GM04503 (cell line): Measurements from ENCODE around the gene BSDC1.

Experiments used
- DNase-seq: peaks from one replicate; pipeline ENCODE4 v3.0.0-alpha.2; 2012; ENCODE audit warnings: low read depth

The BSDC1 gene

DNA sequence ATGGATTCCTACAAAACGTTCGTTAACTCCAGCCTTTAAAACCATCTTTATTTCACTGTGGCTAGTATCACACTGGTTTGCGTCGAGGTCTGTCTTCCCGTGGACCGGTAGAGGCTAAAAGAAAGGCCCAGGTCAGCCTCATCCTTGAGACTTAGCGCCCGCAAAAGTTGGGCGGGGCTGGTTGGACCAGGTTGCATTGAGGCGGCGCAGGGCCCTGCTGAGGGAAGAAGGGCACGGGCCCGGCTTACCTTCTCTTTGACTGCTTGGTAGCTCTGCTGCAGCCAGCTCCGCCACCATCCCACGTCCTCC, 455 bp downstream of the BSDC1 start:
- no peak for DNase-seq

DNA sequence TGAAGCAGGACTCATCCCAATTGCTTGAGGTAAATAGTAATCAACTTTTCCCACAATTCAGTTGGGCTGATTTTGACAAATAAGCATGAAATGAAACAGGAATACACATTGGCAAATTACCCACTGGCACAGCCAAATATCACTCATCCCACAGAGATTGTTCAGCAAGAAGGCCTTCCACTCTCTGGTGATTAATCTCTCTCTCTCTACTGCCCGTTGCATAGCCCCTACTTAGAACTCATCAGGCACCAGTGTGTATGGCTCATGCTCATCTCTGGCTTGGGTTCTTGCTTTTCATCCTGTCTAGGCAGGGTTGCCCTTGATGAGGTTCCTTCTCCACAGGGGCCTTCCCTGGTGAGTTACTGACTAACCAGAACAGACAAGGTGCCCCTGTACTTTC, 1.1 kb downstream of the BSDC1 start:
- DNase-seq: no peak

DNA sequence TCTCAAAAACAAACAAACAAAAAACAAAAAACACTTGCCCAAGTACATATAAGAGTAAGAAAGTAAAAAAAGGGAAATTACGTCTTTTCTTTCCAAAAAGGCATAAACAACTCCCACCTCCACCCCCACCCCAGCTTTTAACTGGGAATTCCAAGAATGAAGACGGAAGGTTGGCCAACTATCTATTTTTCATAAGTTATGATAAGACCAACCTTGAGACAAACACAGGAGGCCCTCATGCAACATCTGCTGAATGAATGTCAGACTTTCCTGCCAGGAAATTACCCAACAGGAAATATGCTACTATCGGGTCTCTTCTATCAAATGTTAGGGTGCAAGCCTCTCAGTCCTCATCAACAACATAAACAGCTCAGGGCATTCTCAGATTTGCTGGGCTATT, 1.9 kb downstream of the BSDC1 start:
- no peak for DNase-seq

DNA sequence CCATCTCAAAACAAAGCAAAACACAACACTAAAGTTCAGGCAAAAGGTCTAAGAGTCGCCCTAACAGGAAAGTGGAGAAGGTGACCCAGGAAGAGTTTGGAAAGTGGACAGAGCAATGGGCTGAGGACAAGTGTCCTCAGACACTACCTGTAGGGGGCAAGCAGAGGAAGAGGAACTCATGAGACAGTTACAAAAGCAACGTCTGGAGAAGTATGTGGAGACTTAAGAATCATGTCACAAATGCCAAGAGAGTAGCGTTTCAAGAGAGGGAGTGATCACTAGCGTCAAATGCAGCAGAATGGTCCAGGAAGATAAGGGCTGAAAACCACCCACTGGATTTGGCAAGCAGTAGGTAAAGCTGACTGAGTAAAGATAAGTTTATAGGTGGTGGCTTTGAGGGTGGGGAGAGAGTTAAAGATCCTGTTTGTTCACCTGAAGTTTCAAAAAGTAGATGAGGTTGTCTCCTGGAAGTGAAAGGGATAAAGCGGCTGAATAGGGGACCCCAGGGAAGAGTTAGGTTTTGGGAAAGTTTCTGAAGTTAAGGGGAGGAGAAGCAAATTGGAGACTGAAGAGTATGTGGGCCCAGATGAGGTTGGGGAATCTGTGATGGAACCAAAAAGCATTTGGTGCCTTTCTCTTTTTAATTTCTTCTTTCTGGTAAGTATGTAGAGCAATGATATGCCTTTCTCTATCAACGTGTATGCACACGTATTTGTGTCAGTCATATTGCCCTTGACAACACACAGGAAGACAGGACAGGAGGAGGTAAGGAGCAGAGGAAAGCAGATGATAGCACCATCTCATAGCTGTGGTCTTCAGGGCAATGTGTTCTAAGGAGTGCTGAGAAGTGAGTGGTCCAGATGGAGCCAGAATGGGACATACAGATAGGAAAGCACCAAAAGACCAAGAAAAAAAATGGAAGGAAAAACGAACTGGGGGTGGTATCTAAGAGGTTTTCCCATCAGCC, 3.1 kb downstream of the BSDC1 start:
- DNase-seq: no peak

DNA sequence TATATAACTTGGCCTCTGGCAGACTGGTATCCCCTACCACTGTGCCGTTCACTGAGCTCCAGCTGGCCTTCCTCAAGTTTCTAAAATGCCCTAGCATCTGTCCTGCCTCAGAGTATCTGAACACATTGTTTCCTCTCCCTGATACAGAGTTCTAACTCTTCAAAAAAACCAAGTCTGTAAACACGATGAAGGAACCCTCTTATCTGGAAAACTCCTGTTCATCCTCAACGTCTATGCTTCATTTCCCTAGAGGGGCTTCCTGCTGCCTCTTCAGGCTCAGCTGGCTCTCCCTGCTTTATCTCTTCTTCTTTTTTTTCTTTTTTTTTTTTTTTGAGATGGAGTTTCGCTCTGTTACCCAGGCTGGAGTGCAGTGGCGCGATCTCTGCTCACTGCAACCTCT, 5.6 kb downstream of the BSDC1 start:
- DNase-seq: no peak

DNA sequence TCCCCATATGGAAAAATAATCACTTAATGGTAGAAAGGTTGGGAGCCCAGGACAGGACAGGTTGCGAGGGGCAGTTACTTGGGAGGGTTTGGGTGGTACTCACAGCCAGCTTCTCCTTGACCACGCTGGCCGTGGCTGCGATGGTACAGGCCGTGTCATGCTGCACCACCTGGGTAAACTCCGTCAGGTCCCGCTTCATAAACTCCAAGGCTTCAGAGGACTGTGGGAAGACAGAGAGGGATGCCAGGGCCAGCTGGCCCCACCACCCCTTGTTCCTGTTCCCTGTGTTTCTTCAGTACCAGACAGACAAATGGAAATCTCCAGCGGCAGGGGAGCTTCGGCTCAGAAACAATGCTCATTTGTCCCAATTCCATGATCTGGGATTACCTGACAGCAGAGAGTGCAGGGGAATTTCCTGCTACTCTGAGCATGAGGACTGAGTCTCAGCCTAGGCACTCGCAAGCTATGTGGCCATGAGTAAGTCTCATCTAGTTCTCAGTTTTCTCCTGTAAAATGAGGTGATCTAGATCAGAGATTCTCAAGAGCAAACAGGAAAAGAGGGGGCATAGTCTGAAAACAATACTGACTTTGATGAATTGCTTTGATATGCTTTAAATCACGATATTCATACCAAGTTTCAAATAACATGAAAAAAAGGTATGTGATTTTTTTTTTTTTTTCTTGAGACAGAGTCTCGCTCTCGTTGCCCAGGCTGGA, 7.4 kb downstream of the BSDC1 start:
- no peak for DNase-seq

DNA sequence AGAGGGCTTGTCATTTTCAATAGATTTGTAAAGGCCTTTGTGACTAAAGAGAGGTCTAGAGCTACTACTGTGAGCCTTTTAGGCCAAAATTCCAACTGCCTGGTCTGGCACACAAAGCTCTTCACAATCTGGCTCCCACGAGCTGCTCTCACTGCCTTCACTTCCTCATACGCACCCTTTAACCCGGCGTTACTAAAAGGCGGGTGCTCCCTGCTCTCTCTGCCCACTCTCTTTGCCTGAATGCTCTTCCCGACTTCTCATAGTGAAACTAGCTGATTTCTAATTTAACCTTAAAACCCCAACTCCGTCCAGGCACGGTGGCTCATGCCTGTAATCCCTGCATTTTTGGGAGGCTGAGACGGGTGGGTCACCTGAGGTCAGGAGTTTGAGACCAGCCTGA, 14.2 kb downstream of the BSDC1 start:
- DNase-seq: no peak

DNA sequence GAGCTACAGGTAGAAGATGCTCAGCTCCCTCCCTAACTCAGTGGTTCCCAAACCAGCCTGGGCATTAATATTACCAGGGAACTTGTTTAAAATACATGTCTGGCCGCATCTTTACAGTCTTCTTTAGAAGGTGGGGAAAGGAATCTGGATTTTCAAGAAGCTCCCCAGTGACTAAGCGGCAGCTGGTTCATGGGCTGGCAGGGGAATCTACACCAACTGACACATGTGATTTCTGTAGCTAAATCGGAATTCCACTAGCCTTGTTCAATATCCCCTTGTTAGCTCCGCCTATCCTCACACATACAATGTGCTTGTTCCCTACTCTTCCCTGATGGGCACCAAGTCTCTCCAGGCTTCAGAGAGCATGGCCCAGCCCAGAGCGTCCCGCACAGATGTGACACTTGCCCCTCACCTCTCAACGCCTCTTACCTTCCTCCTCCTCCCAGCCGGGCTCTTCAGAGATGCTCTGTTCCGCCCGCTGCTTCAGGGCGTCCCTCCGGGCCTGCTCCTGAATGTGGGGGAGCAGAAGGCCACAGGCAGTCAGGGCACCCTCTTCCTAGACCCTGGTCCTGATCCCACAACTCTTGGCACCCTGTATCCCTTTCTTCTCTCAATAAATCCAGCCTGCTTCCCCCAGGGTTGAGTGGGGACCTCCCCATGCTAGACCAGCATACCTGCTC, 16.6 kb downstream of the BSDC1 start:
- DNase-seq: no peak

DNA sequence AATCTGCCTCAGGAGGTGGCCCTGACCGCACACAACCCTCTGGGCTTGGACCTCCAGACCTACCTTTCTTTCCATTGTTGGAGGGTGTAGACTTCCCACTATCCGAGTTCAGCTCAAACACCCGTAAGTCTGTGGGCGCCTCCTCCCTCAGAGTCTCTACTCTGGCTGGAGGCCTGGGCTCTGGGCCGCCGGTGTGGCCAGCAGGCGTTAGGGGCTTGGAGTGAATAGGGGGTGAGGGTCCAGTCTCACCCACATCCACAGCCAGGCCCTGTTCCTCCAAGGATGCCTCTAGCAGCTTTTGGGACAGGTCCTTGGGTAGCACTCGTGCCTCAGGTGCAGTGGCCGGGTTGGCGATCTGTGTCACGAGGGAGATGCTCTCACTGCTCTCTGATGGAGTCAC, 18.0 kb downstream of the BSDC1 start:
- no peak for DNase-seq

DNA sequence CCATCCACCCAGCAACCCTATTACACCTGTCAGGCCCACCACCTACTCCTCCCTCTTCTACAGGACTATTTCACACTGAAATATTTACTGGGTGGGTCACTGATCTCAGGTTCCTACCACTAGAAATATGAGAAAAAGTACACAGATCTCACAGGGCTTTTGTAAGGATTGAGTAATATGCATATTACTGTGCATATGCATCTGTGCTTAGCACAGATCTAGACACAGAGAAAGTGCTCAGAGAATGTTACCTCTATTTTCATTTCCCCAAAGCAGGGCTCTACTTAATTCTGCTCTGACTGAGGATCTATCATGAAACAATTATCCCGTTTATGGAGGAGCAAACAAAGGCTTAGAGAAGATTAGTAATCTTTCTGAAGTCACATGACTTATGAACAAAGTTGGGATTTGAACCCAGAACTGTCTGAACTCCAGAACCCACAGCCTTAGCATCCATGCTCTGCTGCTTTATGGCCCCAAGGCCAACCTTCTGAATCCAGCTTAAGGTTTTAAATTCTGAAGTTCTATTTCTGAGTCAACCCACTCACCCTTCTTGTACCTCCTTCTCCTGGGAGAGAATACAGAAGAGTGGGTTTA, 20.1 kb downstream of the BSDC1 start:
- DNase-seq: no peak

DNA sequence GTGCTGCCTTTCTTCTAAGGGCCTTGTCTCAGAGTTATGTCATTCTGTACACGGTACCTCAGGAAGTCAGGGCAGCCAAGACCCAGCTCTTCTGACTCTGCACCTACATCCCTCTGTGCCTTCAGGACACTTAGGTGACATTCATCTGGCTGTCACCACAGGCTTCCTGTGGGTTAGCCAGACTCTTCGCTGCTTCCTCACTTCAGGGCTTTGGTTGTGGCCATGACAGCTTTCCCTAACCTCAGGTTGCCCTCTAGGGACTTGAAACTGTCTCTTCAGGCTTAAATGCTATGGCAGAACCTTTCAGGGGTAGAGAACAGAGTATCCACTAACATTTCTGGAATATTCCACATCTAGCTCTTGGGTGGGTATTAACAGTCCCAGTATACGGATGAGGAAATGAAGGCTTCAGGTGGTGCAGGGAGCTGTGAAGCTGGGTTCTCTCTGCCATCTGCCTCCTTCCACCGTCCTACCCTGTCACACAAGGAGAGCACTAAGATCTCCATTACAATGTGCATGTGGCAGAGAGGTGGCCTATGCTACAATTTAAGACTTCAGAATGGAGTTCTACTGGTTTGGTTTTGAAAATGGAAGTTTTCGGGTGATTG, 22.0 kb downstream of the BSDC1 start:
- no peak for DNase-seq

DNA sequence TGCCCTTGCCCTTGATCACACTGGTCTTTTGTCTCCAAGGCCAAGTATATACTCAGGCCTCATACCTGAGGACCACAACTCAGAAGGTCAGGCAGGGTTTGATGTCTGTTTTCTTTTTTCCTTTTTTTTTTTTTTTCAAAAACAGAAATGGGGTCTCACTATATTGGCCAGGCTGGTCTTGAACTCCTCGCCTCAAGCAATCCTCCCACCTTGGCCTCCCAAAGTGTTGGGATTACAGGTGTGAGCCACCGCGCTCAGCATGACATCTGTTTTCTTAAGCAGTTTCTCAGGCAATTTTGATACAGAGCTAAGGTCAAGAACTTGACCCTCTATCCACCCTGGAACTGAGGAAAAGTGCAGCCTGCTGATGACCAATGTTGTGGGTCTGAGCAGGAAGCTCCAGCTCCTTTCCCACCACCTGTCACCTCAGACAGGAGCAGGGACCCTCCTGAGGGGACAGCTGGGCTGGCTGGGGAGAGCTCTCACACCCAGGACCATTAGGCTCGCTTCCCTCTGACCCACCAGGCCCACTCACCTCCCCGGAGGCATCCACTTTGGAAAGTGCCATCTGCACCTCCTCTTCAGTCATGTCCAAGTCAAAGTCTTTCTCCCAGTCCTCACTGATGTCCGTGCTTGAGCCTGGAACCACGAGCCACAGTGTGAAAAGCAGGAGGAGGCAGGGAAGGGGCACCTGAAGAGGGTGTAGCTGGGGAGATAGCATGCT, 26.2 kb downstream of the BSDC1 start:
- DNase-seq: no peak

DNA sequence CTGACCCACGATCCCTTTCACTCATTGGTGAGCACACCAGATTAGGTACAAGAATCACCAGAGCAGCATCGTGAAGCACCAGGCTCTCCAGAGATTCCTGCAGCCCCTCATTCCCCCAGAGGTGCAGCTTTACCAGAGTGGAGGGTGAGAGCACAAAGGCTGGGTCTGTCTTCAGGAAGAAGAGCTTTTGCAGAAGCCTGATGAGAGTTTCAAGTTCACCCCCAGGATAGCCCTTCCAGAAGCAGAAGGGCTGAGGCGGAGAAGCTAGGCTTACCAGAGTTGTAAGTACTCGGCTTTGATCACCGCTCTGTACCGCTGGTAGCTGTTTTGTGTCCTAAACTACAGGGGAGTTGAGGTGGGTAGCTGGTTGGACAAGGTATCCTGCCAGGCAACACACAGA, 28.8 kb downstream of the BSDC1 start:
- no peak for DNase-seq

DNA sequence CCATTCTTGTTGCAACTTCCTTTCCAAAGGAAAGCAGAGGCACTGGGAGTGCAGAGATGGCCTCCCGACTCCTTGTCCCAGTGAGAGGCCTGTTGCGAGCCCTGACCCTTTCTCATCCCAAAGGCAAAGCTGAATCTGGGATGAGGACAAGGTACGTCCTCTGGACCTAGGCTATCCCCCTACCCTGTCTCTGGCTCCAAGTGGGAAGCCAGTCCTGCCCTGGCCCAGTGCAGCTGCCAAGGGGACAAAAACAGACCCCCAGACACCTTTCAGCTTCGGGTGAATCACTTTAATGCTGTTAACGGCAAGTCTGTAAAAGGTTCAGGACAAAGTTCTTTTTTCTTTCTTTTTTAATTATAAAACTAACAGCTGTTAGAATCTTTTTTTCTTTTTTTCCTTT, 29.4 kb downstream of the BSDC1 start:
- no peak for DNase-seq

DNA sequence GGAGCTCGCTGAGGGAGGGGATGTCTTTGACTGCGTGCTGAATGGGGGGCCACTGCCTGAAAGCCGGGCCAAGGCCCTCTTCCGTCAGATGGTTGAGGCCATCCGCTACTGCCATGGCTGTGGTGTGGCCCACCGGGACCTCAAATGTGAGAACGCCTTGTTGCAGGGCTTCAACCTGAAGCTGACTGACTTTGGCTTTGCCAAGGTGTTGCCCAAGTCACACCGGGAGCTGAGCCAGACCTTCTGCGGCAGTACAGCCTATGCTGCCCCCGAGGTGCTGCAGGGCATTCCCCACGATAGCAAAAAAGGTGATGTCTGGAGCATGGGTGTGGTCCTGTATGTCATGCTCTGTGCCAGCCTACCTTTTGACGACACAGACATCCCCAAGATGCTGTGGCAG, 30.5 kb downstream of the BSDC1 start:
- DNase-seq: no peak

DNA sequence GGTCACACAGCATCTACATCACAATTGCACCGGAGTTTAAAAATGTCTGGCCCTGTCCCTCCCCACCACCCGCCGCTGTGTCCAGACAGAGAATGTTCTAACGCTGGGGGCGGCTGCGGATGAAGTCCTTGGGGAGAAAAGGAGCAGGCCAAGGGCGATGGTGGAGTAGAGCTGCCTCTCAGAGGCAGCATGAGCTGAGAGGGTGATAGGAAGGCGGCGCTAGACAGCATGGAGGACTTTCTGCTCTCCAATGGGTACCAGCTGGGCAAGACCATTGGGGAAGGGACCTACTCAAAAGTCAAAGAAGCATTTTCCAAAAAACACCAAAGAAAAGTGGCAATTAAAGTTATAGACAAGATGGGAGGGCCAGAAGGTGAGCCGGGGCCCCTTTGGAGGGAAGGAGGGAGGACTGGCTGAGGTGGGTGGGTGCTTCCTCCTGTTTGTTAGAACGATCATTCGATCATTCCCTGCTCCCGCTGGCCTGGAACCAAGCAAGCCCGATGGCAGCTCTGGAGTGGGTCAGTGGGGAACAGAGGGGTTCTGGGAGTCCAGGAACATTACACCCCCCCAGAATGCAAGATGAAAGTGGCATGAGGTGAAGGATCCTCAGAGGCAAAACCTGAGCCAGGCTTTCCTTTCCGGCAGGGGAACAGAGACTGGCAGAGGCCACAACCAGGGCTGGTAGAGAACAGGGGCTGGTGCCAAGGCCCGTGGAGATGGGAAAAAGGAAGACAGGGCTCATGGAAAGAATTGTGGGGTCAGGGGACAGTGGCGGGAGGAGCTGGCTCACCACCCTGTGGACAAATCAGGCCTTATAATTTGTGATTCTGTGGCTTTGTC, 31.5 kb downstream of the BSDC1 start, which contains the start of the genes FAM229A and TSSK3:
Gene FAM229A (minus strand): TSS at position 12 of the 840 bp plus-strand sequence. CDS start 394 bp downstream, outside the sequence.
Gene TSSK3 (plus strand): TSS at position 66 of the 840 bp plus-strand sequence. CDS start 163 bp downstream, at position 229.
- DNase-seq: no peak

DNA sequence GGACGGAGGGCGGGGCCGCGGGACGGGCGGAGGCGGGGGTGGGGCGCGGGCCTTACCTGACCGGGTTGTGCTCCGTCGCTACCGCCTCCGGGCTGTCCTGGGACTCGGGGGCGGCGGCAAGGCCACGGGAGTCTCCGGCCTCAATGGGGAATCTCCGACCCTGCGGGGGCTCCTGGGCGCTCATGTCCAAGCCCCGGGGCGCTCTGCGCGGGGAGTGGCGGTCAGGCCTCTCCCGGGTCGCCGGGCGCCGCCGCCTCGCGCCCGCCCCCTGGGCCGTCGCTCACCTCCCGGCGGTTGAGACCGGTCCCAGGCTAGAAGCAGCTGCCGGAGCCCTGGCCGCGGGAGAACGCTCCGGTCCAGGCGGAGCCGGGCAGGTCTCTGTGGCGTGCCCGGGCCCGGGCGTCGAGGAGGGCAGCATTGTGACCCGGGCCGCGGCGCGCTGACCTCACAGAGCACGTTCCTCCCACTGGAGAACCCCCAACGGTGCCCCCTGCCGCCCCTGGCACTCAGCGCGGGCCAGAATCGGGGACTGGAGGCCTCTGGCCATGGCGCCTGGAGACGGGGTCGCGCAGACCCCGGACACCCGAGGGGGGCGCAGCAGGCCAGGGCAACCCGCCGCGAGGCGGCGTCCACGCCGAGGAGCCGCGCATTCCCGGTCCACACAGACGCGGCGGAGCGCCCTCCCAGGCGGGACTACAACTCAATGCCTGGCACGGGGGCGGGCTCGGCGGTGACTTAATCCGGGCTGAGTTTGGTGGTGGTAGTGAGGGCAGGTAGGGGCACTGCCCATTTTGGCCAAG, 32.4 kb downstream of the BSDC1 start:
- no peak for DNase-seq

DNA sequence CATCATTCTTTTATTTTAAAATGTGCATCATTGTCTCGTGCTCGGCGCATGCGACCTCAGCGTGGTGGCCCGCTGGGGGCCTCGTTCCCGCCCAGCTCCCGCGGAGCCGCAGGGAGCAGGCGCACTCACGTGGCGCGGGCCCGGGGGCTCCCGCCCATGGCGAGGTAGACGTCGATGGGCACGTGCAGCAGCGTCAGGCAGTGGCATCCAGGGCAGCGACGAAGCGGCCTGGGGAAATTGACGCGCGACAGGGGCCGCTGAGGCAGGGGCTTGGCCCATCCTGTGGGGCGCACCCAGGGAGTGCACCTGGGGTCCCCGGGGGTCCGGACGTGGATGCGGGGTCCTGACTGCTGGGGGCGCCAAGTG, 33.0 kb downstream of the BSDC1 start:
- no peak for DNase-seq

DNA sequence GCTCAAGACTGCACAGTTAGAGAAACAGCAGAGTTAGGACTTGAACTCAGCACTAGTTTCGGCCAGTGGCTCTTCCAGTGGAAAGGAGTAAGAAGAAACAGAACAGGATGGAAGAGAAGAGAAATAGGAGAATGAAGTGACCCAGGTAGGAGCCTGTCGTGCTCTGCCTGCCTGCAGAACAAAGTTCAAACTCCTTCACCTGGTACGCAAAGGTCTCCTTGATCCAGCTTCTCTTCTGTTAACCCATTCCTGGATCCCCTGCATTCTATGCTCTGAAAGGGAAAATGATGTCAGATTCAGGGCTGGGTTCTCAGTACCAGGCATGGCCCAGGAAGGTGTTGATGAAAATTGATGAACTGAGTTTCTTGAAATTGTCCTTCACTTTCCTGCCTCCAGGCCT, 35.8 kb downstream of the BSDC1 start:
- no peak for DNase-seq

DNA sequence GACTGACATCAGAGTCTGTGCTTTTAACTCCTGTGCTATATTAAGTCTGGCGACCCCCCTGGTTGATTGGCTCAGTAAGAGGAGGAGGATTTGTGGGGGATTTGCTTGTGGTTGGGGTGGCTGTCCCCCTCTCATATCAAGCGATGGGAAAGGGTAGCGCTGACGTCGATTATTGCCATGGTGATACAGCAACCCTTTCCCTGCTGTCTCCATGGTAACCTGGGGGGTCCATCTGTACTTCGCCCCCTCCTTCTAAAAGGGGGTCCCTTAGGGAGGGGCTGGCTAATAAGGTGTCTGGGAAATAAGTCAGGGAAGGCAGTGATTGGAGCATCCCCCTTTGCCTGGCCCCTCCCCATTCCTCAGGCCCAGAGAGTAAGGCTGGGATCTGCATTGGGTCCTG, 36.6 kb downstream of the BSDC1 start:
- DNase-seq: no peak
